ENCODE measurements around the gene STARD5. TPM values are rescaled to one million over a fixed set of nuclear protein-coding genes. Genes with fewer than 3 reads are reported as not detected.

STARD5 gene
- total and polyA plus RNA-seq, 5 experiments from 2014 or later, result 3.8 to 12.8 (median 6.9) TPM

GRCh38 chr15:81297147-81297572 is 26.8 kb downstream of the STARD5 start:
- Mint-ChIP-seq H3K27ac (peak overlapping the region; percentile 92 to 100 (median 98)), H3K4me1 (peaks cover 46 to 83% (median 64%) of the 10 kb centered on the region in 4 donors), H3K4me3 (peak overlapping the region; percentile 96 to 100 (median 100)), H3K27me3 (no peaks in the 10 kb centered on the region), H3K36me3 (peaks cover 44 to 51% (median 51%) of the 10 kb centered on the region in 3 donors), H3K9me3 (no peaks in the 10 kb centered on the region)
- DNase-seq (no peak), ATAC-seq (no peak)
- POLR2A ChIA-PET, result interaction anchor here (0.9 to 16.9 kb wide), 11 partner anchors 8 to 306 kb away, joined by 3 to 491 read pairs (median 6); partner anchors contain the start of genes STARD5 and TLNRD1

- H3K27ac Mint-ChIP-seq, result peak overlapping the region; percentile 92 to 100 (median 98)
- H3K36me3 Mint-ChIP-seq, result peaks cover 39 to 47% (median 46%) of the 10 kb centered on the region in 3 donors
- ATAC-seq (peak; percentile 58 to 60), DNase-seq (peak; percentile 39 to 88 (median 74))
- H3K9me3 Mint-ChIP-seq, result no peaks in the 10 kb centered on the region
- no peaks in the 10 kb centered on the region for H3K27me3 Mint-ChIP-seq
- H3K4me3 Mint-ChIP-seq, result peak overlapping the region; percentile 96 to 100 (median 100)
- POLR2A ChIA-PET, result interaction anchor here (0.9 to 16.9 kb wide), 12 partner anchors 9 to 305 kb away, joined by 3 to 491 read pairs (median 4); partner anchors contain the start of genes STARD5 and TLNRD1
- H3K4me1 Mint-ChIP-seq, result peaks cover 47 to 83% (median 64%) of the 10 kb centered on the region in 4 donors
Observed at GRCh38 chr15:81296673-81297072, 27.3 kb downstream of the STARD5 start.

- ATAC-seq (no peak), DNase-seq (no peak)
- POLR2A ChIA-PET, result interaction anchor here (0.9 to 16.9 kb wide), 11 partner anchors 9 to 305 kb away, joined by 3 to 491 read pairs (median 5); partner anchors contain the start of genes STARD5 and TLNRD1
- Mint-ChIP-seq H3K27ac (peak overlapping the region; percentile 92 to 100 (median 98)), H3K27me3 (no peaks in the 10 kb centered on the region), H3K4me3 (peak overlapping the region; percentile 96 to 100 (median 100)), H3K36me3 (peaks cover 38 to 42% (median 41%) of the 10 kb centered on the region in 3 donors), H3K4me1 (peaks cover 48 to 83% (median 64%) of the 10 kb centered on the region in 4 donors), H3K9me3 (no peaks in the 10 kb centered on the region)
Observed at GRCh38 chr15:81296186-81296585, 27.8 kb downstream of the STARD5 start.

GRCh38 chr15:81295486-81296121 is 28.3 kb downstream of the STARD5 start:
- Mint-ChIP-seq H3K4me3 (peak overlapping the region; percentile 96 to 100 (median 100)), H3K4me1 (peaks cover 49 to 82% (median 64%) of the 10 kb centered on the region in 4 donors), H3K27me3 (no peaks in the 10 kb centered on the region), H3K27ac (peak overlapping the region; percentile 92 to 100 (median 98)), H3K9me3 (no peaks in the 10 kb centered on the region), H3K36me3 (peaks cover 32 to 36% (median 36%) of the 10 kb centered on the region in 3 donors)
- ATAC-seq, result no peak
- no peak for DNase-seq
- POLR2A ChIA-PET, result interaction anchor here (1.0 to 16.9 kb wide), 7 partner anchors 10 to 30 kb away, joined by 4 to 491 read pairs (median 6); partner anchors contain the start of gene STARD5

GRCh38 chr15:81294516-81294880 is 29.4 kb downstream of the STARD5 start:
- ATAC-seq, result no peak
- POLR2A ChIA-PET, result interaction anchor here (0.6 to 16.9 kb wide), 9 partner anchors 11 to 105 kb away, joined by 3 to 491 read pairs (median 8); partner anchors contain the start of gene STARD5

GRCh38 chr15:81293728-81294515 is 30.0 kb downstream of the STARD5 start:
- POLR2A ChIA-PET, result interaction anchor here (0.6 to 16.9 kb wide), 10 partner anchors 11 to 105 kb away, joined by 3 to 491 read pairs (median 4); partner anchors contain the start of gene STARD5
- peaks cover 19% of the 10 kb centered on the region in 3 donors for H3K36me3 Mint-ChIP-seq
- DNase-seq, result peak; percentile 50 to 93 (median 82)
- H3K27me3 Mint-ChIP-seq, result no peaks in the 10 kb centered on the region
- peaks cover 50 to 84% (median 77%) of the 10 kb centered on the region in 4 donors for H3K4me1 Mint-ChIP-seq
- peak overlapping the region; percentile 96 to 100 (median 100) for H3K4me3 Mint-ChIP-seq
- ATAC-seq, result peak; percentile 67 to 74
- peak overlapping the region; percentile 92 to 100 (median 98) for H3K27ac Mint-ChIP-seq
- H3K9me3 Mint-ChIP-seq, result no peaks in the 10 kb centered on the region

More at GRCh38 chr15:81294516-81294880, 29.4 kb downstream of the STARD5 start:
- Mint-ChIP-seq H3K36me3 (peaks cover 24 to 25% (median 25%) of the 10 kb centered on the region in 3 donors), H3K9me3 (no peaks in the 10 kb centered on the region), H3K27me3 (no peaks in the 10 kb centered on the region), H3K4me1 (peaks cover 50 to 84% (median 72%) of the 10 kb centered on the region in 4 donors), H3K4me3 (peak overlapping the region; percentile 96 to 100 (median 100)), H3K27ac (peak overlapping the region; percentile 92 to 100 (median 98))
- no peak for DNase-seq

GRCh38 chr15:81292523-81293001 is 31.4 kb downstream of the STARD5 start:
- H3K4me1 Mint-ChIP-seq, result peaks cover 58 to 94% (median 91%) of the 10 kb centered on the region in 4 donors
- peaks cover 0 to 3% (median 0%) of the 10 kb centered on the region in 9 donors for H3K9me3 Mint-ChIP-seq
- DNase-seq (peak in 8 of 10 donors; percentile 32 to 75 (median 50)), ATAC-seq (peak; percentile 5 to 8)
- H3K4me3 Mint-ChIP-seq, result peak overlapping the region; percentile 76 to 100 (median 99)
- peaks cover 5 to 9% (median 9%) of the 10 kb centered on the region in 3 donors for H3K36me3 Mint-ChIP-seq
- POLR2A ChIA-PET, result interaction anchor here (0.8 to 16.9 kb wide), 6 partner anchors 12 to 293 kb away, joined by 3 to 491 read pairs (median 12); partner anchors contain the start of gene STARD5
- no peaks in the 10 kb centered on the region for H3K27me3 Mint-ChIP-seq
- peak overlapping the region; percentile 92 to 100 (median 98) for H3K27ac Mint-ChIP-seq

- Mint-ChIP-seq H3K9me3 (peaks cover 0 to 4% (median 0%) of the 10 kb centered on the region in 9 donors), H3K36me3 (peaks cover 3 to 5% (median 4%) of the 10 kb centered on the region in 3 donors), H3K4me3 (peak overlapping the region; percentile 76 to 100 (median 99)), H3K27ac (peak overlapping the region; percentile 92 to 100 (median 98)), H3K27me3 (no peaks in the 10 kb centered on the region), H3K4me1 (peaks cover 57 to 97% (median 96%) of the 10 kb centered on the region in 4 donors)
- ATAC-seq, result no peak
- no peak for DNase-seq
- POLR2A ChIA-PET, result interaction anchor here (0.8 to 16.9 kb wide), 6 partner anchors 12 to 292 kb away, joined by 3 to 491 read pairs (median 12); partner anchors contain the start of gene STARD5
Observed at GRCh38 chr15:81291916-81292522, 31.9 kb downstream of the STARD5 start.

- Mint-ChIP-seq H3K4me3 (peak overlapping the region in 8 of 10 donors; percentile 19 to 49 (median 42)), H3K36me3 (peaks cover 0 to 4% (median 0%) of the 10 kb centered on the region in 3 donors), H3K4me1 (peaks cover 61 to 99% (median 97%) of the 10 kb centered on the region in 4 donors), H3K27ac (peak overlapping the region; percentile 75 to 99 (median 90)), H3K27me3 (no peaks in the 10 kb centered on the region), H3K9me3 (peaks cover 0 to 9% (median 0%) of the 10 kb centered on the region in 9 donors)
- ATAC-seq (no peak), DNase-seq (no peak)
- POLR2A ChIA-PET, result interaction anchor here (14.6 to 16.9 kb wide), 2 partner anchors 10 to 15 kb away, joined by 449 to 491 read pairs; no protein-coding TSS in a partner anchor
Observed at GRCh38 chr15:81289910-81290309, 34.0 kb downstream of the STARD5 start.

- ATAC-seq (no peak), DNase-seq (no peak)
- Mint-ChIP-seq H3K27me3 (no peaks in the 10 kb centered on the region), H3K4me3 (peak overlapping the region in 9 of 10 donors; percentile 8 to 72 (median 33)), H3K4me1 (peaks cover 55 to 96% (median 94%) of the 10 kb centered on the region in 4 donors), H3K9me3 (peaks cover 0 to 9% (median 0%) of the 10 kb centered on the region in 9 donors), H3K27ac (peak overlapping the region; percentile 67 to 99 (median 97)), H3K36me3 (peaks cover 0 to 4% (median 0%) of the 10 kb centered on the region in 3 donors)
- POLR2A ChIA-PET, result no interaction called here
Observed at GRCh38 chr15:81288616-81289015, 35.3 kb downstream of the STARD5 start.

- POLR2A ChIA-PET, result interaction anchor here (0.8 to 16.6 kb wide), 4 partner anchors 10 to 36 kb away, joined by 3 to 491 read pairs (median 16); partner anchors contain the start of gene STARD5
- DNase-seq, result no peak
- H3K27ac Mint-ChIP-seq, result peak overlapping the region; percentile 93 to 99 (median 97)
- H3K36me3 Mint-ChIP-seq, result peaks cover 0 to 4% (median 0%) of the 10 kb centered on the region in 3 donors
- no peak for ATAC-seq
- peaks cover 54 to 92% (median 88%) of the 10 kb centered on the region in 4 donors for H3K4me1 Mint-ChIP-seq
- H3K4me3 Mint-ChIP-seq, result peak overlapping the region in 7 of 10 donors; percentile 15 to 72 (median 44)
- H3K27me3 Mint-ChIP-seq, result no peaks in the 10 kb centered on the region
- peaks cover 0 to 9% (median 0%) of the 10 kb centered on the region in 9 donors for H3K9me3 Mint-ChIP-seq
Observed at GRCh38 chr15:81288040-81288439, 35.9 kb downstream of the STARD5 start.
